ENCODE data around the gene PRKAG1. TPM values are rescaled to one million over a fixed set of nuclear protein-coding genes. Genes with fewer than 3 reads are reported as not detected.
A peak's percentile ranks its signal among the peaks of the same experiment; 100 is the strongest.

The PRKAG1 gene
- total RNA-seq, 8 experiments from 2014 or later, result 39.2 to 106 (median 55.3) TPM

DNA sequence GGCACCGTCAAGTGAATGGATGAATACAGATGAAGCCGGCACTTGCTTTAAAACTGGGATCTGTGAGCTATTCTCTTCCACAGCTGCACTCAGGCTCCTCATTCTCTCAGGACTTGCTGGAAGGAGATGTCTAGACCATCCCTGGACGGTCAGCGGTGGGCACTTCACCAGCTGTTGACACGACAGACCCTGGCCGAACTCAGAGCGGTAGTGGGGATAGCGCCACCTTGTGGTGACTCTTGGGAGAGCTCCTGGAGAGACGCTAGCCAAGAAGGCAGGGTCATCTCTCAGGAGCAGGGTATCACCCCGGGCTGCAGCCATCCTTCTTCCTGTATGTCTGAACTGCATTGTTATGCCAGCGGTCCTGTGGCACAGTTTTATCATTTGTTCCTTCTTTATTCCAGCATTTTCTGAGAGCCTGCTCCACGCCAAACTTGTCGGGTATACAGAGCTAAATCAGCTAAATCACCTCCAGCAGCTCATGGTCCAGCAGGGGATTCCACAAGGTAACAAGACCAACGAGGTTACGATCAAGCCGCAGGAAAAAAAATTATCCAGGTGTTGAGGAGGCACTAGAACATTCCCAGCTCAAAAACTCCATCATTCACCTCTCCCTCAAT is 30.4 kb downstream of the PRKAG1 start:
- Histone ChIP-seq H3K4me1 (replicated peaks in 1 of 2) (peaks cover 25% of the 10 kb centered on the region in 2 donors), H3K4me3 (no peak overlapping the region), H3K27ac (no peak overlapping the region)
- peak in 4 of 8 experiments; percentile 7 to 85 (median 51) for ATAC-seq (replicated peaks in 6 of 8)
- in situ Hi-C loops (cut with MboI; ENCODE audit: low pct_unique_long_range_greater_than_20kb in 2 of 9, low sequenced_read_pairs in 9 of 9, unreplicated experiment in 9 of 9), result no loop called here
- 10 to 78% (median 40%) methylated on average over 1 to 11 of the region's 16 CpGs; no CpG with 5 or more reads in 1 of the 10 experiments for WGBS, 10 experiments

- 0 to 60% (median 33%) methylated on average over 1 to 4 of the region's 23 CpGs; no CpG with 5 or more reads in 5 of the 10 experiments for WGBS, 10 experiments
- ATAC-seq (replicated peaks in 6 of 8), result peak in 5 of 8 experiments; percentile 56 to 65 (median 59)
- Histone ChIP-seq H3K4me3 (no peak overlapping the region), H3K4me1 (replicated peaks in 1 of 2) (peaks cover 25% of the 10 kb centered on the region in 2 donors), H3K27ac (no peak overlapping the region)
- in situ Hi-C loops (cut with MboI; ENCODE audit: low pct_unique_long_range_greater_than_20kb in 2 of 9, low sequenced_read_pairs in 9 of 9, unreplicated experiment in 9 of 9), result no loop called here
Observed at GRCh38 chr12:48986720-48987291, 31.8 kb downstream of the PRKAG1 start.

GRCh38 chr12:48985901-48986300 is 32.7 kb downstream of the PRKAG1 start:
- ATAC-seq (replicated peaks in 6 of 8), result peak in 1 of 8 experiments; percentile 1

DNA sequence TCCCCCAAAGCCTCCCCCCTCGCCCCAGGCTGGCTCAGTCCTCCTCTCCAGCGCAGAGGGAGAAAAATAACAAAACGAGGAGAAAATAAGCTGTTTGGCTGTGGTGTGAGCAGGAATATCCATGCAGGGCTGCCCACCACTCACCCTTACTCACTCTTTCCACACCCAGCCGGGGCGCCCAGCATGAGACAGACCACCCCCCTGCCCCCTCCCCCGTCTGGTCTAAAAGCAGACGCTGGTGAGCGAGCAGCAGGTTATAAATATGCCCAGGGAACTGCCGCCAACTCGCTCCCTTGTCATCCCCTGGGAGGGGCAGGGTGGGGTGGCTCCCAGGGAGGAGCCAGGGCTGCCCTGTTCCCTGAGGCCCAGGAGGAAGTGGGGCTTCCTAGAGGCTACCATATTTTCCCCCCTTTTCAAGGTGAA is 33.1 kb downstream of the PRKAG1 start:
- peak in 7 of 8 experiments; percentile 30 to 47 (median 40) for ATAC-seq (replicated peaks in 6 of 8)
- in situ Hi-C loops (cut with MboI; ENCODE audit: low pct_unique_long_range_greater_than_20kb in 2 of 9, low sequenced_read_pairs in 9 of 9, unreplicated experiment in 9 of 9), result no loop called here

More at GRCh38 chr12:48985901-48986300, 32.7 kb downstream of the PRKAG1 start:
- Histone ChIP-seq H3K4me1 (replicated peaks in 1 of 2) (peaks cover 25 to 31% of the 10 kb centered on the region in 2 donors), H3K4me3 (no peak overlapping the region), H3K27ac (no peak overlapping the region)
- 60 to 100% (median 90%) methylated on average over 1 to 2 of the region's 2 CpGs; no CpG with 5 or more reads in 6 of the 10 experiments for WGBS, 10 experiments
- in situ Hi-C loops (cut with MboI; ENCODE audit: low pct_unique_long_range_greater_than_20kb in 2 of 9, low sequenced_read_pairs in 9 of 9, unreplicated experiment in 9 of 9), result no loop called here

DNA sequence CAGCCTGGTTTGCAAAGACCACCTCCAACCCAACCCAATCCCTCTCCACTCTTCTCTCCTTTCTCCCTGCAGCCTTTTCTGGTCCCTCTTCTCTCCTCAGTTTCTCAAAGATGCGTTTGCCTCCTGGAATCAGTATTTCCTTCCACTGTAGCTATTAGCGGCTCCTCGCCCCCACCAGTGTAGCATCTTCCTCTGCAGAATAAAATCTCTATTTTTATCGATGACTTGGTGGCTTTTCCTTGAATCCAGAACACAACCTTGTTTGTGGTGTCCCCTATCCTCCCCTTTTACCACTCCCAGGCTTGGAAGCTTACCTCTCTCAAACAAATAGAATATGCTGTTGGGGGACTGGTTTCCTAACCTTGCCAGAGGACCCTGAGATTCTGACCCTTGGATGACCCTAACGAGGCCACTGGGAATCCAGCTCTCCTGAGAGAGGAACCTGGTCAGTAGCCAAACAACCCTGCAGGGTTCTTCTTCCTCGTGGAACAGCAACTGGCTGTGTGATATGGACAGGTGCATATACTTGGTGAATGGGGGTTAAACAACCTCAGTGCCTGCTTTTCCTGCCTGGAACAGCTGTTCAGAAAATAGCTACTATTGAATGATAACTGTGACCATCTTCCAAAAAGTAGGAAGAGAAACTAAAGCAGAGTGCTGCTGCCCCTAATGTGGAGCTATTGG is 36.0 kb downstream of the PRKAG1 start:
- 0 to 73% (median 32%) methylated on average over 1 to 6 of the region's 6 CpGs for WGBS, 10 experiments
- Histone ChIP-seq H3K4me1 (replicated peaks in 1 of 2) (peaks cover 28 to 41% of the 10 kb centered on the region in 2 donors), H3K4me3 (no peak overlapping the region), H3K27ac (no peak overlapping the region)
- no peak for ATAC-seq (replicated peaks in 6 of 8)
- in situ Hi-C loops (cut with MboI; ENCODE audit: low pct_unique_long_range_greater_than_20kb in 2 of 9, low sequenced_read_pairs in 9 of 9, unreplicated experiment in 9 of 9), result no loop called here

More for the DNA sequence above, 33.1 kb downstream of the PRKAG1 start:
- Histone ChIP-seq H3K4me3 (no peak overlapping the region), H3K27ac (no peak overlapping the region), H3K4me1 (replicated peaks in 1 of 2) (peaks cover 27 to 34% of the 10 kb centered on the region in 2 donors)
- WGBS, 10 experiments, result 50% methylated on average over 2 of the region's 10 CpGs; no CpG with 5 or more reads in 8 of the 10 experiments

GRCh38 chr12:48981757-48982157 is 36.8 kb downstream of the PRKAG1 start:
- peak in 1 of 8 experiments; percentile 2 for ATAC-seq (replicated peaks in 6 of 8)

DNA sequence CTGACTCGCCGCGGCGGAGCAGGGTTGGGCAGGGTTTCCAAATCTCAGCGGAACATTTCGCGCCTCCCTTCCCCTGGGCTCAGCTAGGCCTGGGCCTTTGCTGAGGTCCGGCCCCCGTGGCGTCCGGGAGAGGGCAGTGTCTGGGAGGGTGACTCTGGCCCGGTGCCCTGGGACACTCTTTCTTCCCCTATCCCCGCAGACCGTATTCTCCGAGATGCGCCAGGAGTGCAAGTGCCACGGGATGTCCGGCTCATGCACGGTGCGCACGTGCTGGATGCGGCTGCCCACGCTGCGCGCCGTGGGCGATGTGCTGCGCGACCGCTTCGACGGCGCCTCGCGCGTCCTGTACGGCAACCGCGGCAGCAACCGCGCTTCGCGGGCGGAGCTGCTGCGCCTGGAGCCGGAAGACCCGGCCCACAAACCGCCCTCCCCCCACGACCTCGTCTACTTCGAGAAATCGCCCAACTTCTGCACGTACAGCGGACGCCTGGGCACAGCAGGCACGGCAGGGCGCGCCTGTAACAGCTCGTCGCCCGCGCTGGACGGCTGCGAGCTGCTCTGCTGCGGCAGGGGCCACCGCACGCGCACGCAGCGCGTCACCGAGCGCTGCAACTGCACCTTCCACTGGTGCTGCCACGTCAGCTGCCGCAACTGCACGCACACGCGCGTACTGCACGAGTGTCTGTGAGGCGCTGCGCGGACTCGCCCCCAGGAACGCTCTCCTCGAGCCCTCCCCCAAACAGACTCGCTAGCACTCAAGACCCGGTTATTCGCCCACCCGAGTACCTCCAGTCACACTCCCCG is 37.4 kb downstream of the PRKAG1 start:
- ATAC-seq (replicated peaks in 6 of 8), result peak; percentile 24 to 79 (median 70)
- in situ Hi-C loops (cut with MboI; ENCODE audit: low pct_unique_long_range_greater_than_20kb in 2 of 9, low sequenced_read_pairs in 9 of 9, unreplicated experiment in 9 of 9), result no loop called here
- 0 to 10% (median 2%) methylated on average over 2 to 63 of the region's 91 CpGs; no CpG with 5 or more reads in 2 of the 10 experiments for WGBS, 10 experiments
- Histone ChIP-seq H3K4me1 (replicated peaks in 1 of 2) (peaks cover 14 to 27% of the 10 kb centered on the region in 2 donors), H3K27ac (no peak overlapping the region), H3K4me3 (peak overlapping the region; percentile 13 to 36 (median 19))

More at GRCh38 chr12:48981757-48982157, 36.8 kb downstream of the PRKAG1 start:
- peaks cover 20 to 33% of the 10 kb centered on the region in 2 donors for H3K4me1 ChIP-seq (replicated peaks in 1 of 2)
- no peak overlapping the region for H3K27ac ChIP-seq
- WGBS, 10 experiments, result 0 to 33% (median 0%) methylated on average over 1 to 5 of the region's 13 CpGs; no CpG with 5 or more reads in 6 of the 10 experiments
- H3K4me3 ChIP-seq, result peak overlapping the region in 2 of 5 donors; percentile 19 to 36
- in situ Hi-C loops (cut with MboI; ENCODE audit: low pct_unique_long_range_greater_than_20kb in 2 of 9, low sequenced_read_pairs in 9 of 9, unreplicated experiment in 9 of 9), result no loop called here

DNA sequence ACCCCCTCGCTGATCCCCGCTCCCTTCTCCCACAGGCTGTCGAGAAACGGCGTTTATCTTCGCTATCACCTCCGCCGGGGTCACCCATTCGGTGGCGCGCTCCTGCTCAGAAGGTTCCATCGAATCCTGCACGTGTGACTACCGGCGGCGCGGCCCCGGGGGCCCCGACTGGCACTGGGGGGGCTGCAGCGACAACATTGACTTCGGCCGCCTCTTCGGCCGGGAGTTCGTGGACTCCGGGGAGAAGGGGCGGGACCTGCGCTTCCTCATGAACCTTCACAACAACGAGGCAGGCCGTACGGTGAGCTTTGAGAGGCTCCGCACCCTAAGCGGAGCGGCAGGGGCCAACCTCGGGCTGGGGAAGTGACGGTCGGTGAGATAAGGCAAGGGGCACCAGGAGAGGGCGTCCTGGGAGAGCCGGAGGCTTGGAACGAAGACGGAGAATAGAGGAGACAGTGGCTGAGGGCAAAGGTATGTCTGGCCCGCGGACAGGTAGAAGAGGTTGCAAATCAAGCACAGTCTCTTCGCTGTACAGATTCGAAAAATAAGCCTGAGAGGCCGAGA is 38.1 kb downstream of the PRKAG1 start:
- in situ Hi-C loops (cut with MboI; ENCODE audit: low pct_unique_long_range_greater_than_20kb in 2 of 9, low sequenced_read_pairs in 9 of 9, unreplicated experiment in 9 of 9), result no loop called here
- 0 to 25% (median 7%) methylated on average over 1 to 42 of the region's 46 CpGs; no CpG with 5 or more reads in 4 of the 10 experiments for WGBS, 10 experiments
- H3K4me1 ChIP-seq (replicated peaks in 1 of 2), result peaks cover 8 to 20% of the 10 kb centered on the region in 2 donors
- no peak overlapping the region for H3K27ac ChIP-seq
- peak overlapping the region in 2 of 5 donors; percentile 21 to 36 for H3K4me3 ChIP-seq
- ATAC-seq (replicated peaks in 6 of 8), result peak in 2 of 8 experiments; percentile 6 to 23

DNA sequence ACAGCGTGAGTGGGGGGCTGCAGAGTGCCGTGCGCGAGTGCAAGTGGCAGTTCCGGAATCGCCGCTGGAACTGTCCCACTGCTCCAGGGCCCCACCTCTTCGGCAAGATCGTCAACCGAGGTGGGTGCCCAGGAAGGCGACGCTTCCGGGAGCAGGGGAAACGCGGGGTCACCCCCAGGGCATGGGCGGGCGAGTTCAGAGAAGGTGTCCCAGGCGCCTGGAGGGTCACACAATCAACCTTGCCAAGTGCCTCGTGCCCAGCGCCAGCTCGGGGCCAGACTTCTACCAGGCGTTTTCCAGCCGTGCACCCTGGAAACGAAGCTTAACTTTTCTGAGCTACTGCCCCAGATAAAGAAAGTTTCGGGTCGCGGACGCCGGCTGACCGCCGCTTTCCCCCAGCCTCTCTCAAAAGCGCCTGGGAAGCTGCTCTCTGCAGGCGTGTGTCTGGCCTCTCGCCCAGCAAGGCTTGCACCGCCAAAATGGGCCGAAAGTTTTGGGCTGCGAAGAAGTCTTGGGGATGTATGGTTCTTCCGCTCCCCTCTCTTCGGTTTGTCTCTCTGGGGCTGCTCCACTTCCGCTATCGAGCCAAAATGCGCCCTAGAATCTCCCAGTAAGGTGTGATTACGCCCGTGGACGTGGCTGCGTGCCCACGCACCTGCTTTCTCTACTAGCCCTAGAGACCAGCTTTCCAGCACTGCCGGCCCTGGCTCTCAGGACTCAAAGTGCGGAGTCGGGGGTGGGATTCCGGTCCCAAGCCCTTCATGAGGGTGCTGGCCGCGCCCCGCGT is 38.8 kb downstream of the PRKAG1 start:
- no peak overlapping the region for H3K27ac ChIP-seq
- 0 to 13% (median 3%) methylated on average over 1 to 9 of the region's 55 CpGs; no CpG with 5 or more reads in 4 of the 10 experiments for WGBS, 10 experiments
- no peak for ATAC-seq (replicated peaks in 6 of 8)
- peaks cover 4 to 16% of the 10 kb centered on the region in 2 donors for H3K4me1 ChIP-seq (replicated peaks in 1 of 2)
- in situ Hi-C loops (cut with MboI; ENCODE audit: low pct_unique_long_range_greater_than_20kb in 2 of 9, low sequenced_read_pairs in 9 of 9, unreplicated experiment in 9 of 9), result no loop called here
- H3K4me3 ChIP-seq, result peak overlapping the region in 1 of 5 donors; percentile 36

- in situ Hi-C loops (cut with MboI; ENCODE audit: low pct_unique_long_range_greater_than_20kb in 2 of 9, low sequenced_read_pairs in 9 of 9, unreplicated experiment in 9 of 9), result no loop called here
- Histone ChIP-seq H3K4me3 (peak overlapping the region in 1 of 5 donors; percentile 13), H3K4me1 (replicated peaks in 1 of 2) (peaks cover 4 to 16% of the 10 kb centered on the region in 2 donors), H3K27ac (no peak overlapping the region)
- ATAC-seq (replicated peaks in 6 of 8), result no peak
- 0 to 20% (median 9%) methylated on average over 1 to 13 of the region's 45 CpGs; no CpG with 5 or more reads in 3 of the 10 experiments for WGBS, 10 experiments
Observed at GRCh38 chr12:48978741-48979601, 39.6 kb downstream of the PRKAG1 start.

- Histone ChIP-seq H3K4me1 (replicated peaks in 1 of 2) (peaks cover 4 to 16% of the 10 kb centered on the region in 2 donors), H3K27ac (no peak within 1 kb of the TSS), H3K4me3 (peak within 1 kb of the TSS in 1 of 5 donors; percentile 13)
- WGBS, 10 experiments, result 0 to 10% methylated on average over 2 to 3 of the region's 45 CpGs; no CpG with 5 or more reads in 8 of the 10 experiments
- in situ Hi-C loops (cut with MboI; ENCODE audit: low pct_unique_long_range_greater_than_20kb in 2 of 9, low sequenced_read_pairs in 9 of 9, unreplicated experiment in 9 of 9), result no loop called here
- peak in 5 of 8 experiments; percentile 3 to 23 (median 16) for ATAC-seq (replicated peaks in 6 of 8)
Observed at GRCh38 chr12:48978291-48978740, 40.3 kb downstream of the PRKAG1 start, which contains the start of gene WNT1. TSS of gene WNT1 (plus strand) at chr12:48978322. CDS start at chr12:48978651, 329 bp downstream.
